Loucy (cell line): ENCODE results near the gene FARS2.

ENCODE experiments used
- CTCF ChIP-seq: fragments of 200-600 bp; sonication (generic); conservative IDR thresholded peaks from 2 replicates; pipeline ENCODE4 v1.5.1; 2014; ENCODE audit warnings: mild to moderate bottlenecking, antibody characterized with exemption, low read length
- EZH2phosphoT487 ChIP-seq: fragments of 200-600 bp; IDR thresholded peaks from 2 replicates; pipeline ENCODE4 v1.6.1; 2018; ENCODE audit warnings: antibody characterized with exemption, mild to moderate bottlenecking, moderate library complexity, borderline replicate concordance

GRCh38 chr6:5378331-5378730, 117.0 kb downstream of the FARS2 start:
- TF ChIP-seq CTCF: no peak
- TF ChIP-seq EZH2phosphoT487: no peak
